Stomach (tissue), 4 donors: ENCODE results near the gene ARL11.

Experiments used
- POLR2A ChIP-seq, 4 donors: fragments of 450-650 bp; IDR thresholded peaks; one replicate each; pipeline ENCODE4 v1.6.1; 2016; ENCODE audit warnings: antibody characterized with exemption in 4 of 4, control low read depth in 2 of 4, mild to moderate bottlenecking in 1 of 4, moderate library complexity in 1 of 4
- POLR2AphosphoS5 ChIP-seq, 3 donors: sonication (generic); formaldehyde crosslinking; IDR thresholded peaks; one replicate each; pipeline ENCODE4 v1.6.1; 2016; ENCODE audit warnings: antibody characterized with exemption in 3 of 3
- TF ChIP-seq, protein P1 (sequence below), 7 experiments: fragments of 450-650 bp in 4 of 7; fragments of 200-600 bp in 3 of 7; sonication (generic) in 3 of 7; IDR thresholded peaks; one replicate each; pipeline ENCODE4 v1.5.1; 2016 to 2019; ENCODE audit warnings: antibody characterized with exemption in 7 of 7, control low read depth in 2 of 7, mild to moderate bottlenecking in 1 of 7

DNA sequence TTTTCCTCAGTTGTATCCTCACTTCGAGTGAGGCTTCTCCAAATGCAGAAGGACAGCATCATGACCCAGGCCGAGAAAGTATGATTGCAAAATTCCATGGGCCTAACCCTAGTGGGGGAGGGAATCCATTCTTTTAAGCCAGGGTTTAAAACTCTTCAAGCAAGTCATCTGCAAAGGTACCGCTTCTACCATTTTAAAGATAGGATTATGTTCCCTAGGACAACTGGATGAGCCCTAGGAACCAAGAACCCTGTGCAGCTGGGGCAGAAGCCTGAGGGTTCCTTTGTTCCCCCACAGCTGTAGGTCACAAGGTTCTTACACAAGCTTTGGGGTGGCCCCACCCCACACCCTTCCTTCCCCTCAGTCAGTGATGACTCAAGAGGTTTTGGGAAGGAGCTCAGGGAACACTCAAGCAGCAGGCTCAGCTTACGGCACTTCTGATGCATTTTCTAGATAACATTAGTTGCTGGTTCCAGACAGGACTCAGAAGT is 13.5 kb downstream of the ARL11 start:
- TF ChIP-seq, protein P1, sequence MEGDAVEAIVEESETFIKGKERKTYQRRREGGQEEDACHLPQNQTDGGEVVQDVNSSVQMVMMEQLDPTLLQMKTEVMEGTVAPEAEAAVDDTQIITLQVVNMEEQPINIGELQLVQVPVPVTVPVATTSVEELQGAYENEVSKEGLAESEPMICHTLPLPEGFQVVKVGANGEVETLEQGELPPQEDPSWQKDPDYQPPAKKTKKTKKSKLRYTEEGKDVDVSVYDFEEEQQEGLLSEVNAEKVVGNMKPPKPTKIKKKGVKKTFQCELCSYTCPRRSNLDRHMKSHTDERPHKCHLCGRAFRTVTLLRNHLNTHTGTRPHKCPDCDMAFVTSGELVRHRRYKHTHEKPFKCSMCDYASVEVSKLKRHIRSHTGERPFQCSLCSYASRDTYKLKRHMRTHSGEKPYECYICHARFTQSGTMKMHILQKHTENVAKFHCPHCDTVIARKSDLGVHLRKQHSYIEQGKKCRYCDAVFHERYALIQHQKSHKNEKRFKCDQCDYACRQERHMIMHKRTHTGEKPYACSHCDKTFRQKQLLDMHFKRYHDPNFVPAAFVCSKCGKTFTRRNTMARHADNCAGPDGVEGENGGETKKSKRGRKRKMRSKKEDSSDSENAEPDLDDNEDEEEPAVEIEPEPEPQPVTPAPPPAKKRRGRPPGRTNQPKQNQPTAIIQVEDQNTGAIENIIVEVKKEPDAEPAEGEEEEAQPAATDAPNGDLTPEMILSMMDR (IDR thresholded peaks at IDR 0.05) = no peak
- peak in 1 of 3 donors; percentile 26 for TF ChIP-seq POLR2AphosphoS5 (IDR thresholded peaks at IDR 0.05)
- TF ChIP-seq POLR2A (IDR thresholded peaks at IDR 0.05) = no peak
